GM12878 (cell line): ENCODE data around the gene UBE2L5. TPM values are rescaled to one million over a fixed set of nuclear protein-coding genes. Genes with fewer than 3 reads are reported as not detected.

ENCODE experiments used
- BACH1 ChIP-seq: fragments of 450-650 bp; IDR thresholded peaks from 2 replicates; pipeline ENCODE4 v1.6.1; 2017; ENCODE audit warnings: mild to moderate bottlenecking, borderline replicate concordance
- BRCA1 ChIP-seq: IDR thresholded peaks from 2 replicates; pipeline ENCODE4 v1.6.1; 2011; ENCODE audit warnings: low read depth, low read length, improper control_type of control experiment
- CBFB ChIP-seq: IDR thresholded peaks from 2 replicates; pipeline ENCODE4 v1.6.1; 2016; ENCODE audit warnings: antibody characterized with exemption, low read depth
- CEBPB ChIP-seq, 2 experiments: fragments of 150-350 bp in 1 of 2; IDR thresholded peaks; 2 replicates each; pipeline ENCODE4 v1.6.1; 2012 to 2014; ENCODE audit warnings: low read depth in 2 of 2, low read length in 2 of 2, borderline replicate concordance in 1 of 2, inconsistent platforms in 1 of 2
- CEBPZ ChIP-seq: fragments of 150-350 bp; IDR thresholded peaks from 2 replicates; pipeline ENCODE4 v1.6.1; 2016; ENCODE audit warnings: low read depth, low read length
- CHD2 ChIP-seq: IDR thresholded peaks from 2 replicates; pipeline ENCODE4 v1.6.1; 2011; ENCODE audit warnings: low read depth, low read length, improper control_type of control experiment, borderline replicate concordance
- DPF2 ChIP-seq: fragments of 450-650 bp; IDR thresholded peaks from 2 replicates; pipeline ENCODE4 v1.6.1; 2017; ENCODE audit warnings: mild to moderate bottlenecking
- GATAD2B ChIP-seq: fragments of 450-650 bp; conservative IDR thresholded peaks from 2 replicates; pipeline ENCODE4 v1.6.1; 2017; ENCODE audit warnings: low read depth, mild to moderate bottlenecking, moderate library complexity
- IKZF1 ChIP-seq: fragments of 450-650 bp; conservative IDR thresholded peaks from 2 replicates; pipeline ENCODE4 v1.6.1; 2017; ENCODE audit warnings: antibody characterized with exemption, mild to moderate bottlenecking
- MEF2A ChIP-seq: IDR thresholded peaks from 2 replicates; pipeline ENCODE4 v1.6.1; 2011; ENCODE audit warnings: low read depth, mild to moderate bottlenecking, low read length, moderate library complexity; ENCODE audit not compliant: insufficient read depth
- MEF2B ChIP-seq: fragments of 450-650 bp; IDR thresholded peaks from 2 replicates; pipeline ENCODE4 v1.6.1; 2018; ENCODE audit warnings: mild to moderate bottlenecking, moderate library complexity; ENCODE audit not compliant: partially characterized antibody, poor library complexity, severe bottlenecking
- NFYA ChIP-seq: IDR thresholded peaks from 2 replicates; pipeline ENCODE4 v1.6.1; 2011; ENCODE audit warnings: low read depth, mild to moderate bottlenecking, low read length, improper control_type of control experiment, borderline replicate concordance
- NR2C2 ChIP-seq: IDR thresholded peaks from 2 replicates; pipeline ENCODE4 v1.6.1; 2011; ENCODE audit warnings: borderline replicate concordance, low read depth; ENCODE audit not compliant: control insufficient read depth, insufficient read length
- PAX5 ChIP-seq: IDR thresholded peaks from 2 replicates; pipeline ENCODE4 v1.6.1; 2011; ENCODE audit warnings: low read depth, low read length, borderline replicate concordance
- POLR2AphosphoS2 ChIP-seq: IDR thresholded peaks from 2 replicates; pipeline ENCODE4 v1.6.1; 2011; ENCODE audit warnings: low read depth, mild to moderate bottlenecking, low read length, improper control_type of control experiment, moderate library complexity
- POLR2AphosphoS5 ChIP-seq: IDR thresholded peaks from 2 replicates; pipeline ENCODE4 v1.6.1; 2011; ENCODE audit warnings: mild to moderate bottlenecking, low read length, inconsistent platforms
- SMC3 ChIP-seq: IDR thresholded peaks from 2 replicates; pipeline ENCODE4 v1.6.1; 2011; ENCODE audit warnings: low read length, improper control_type of control experiment, borderline replicate concordance
- STAT1 ChIP-seq: fragments of 450-650 bp; conservative IDR thresholded peaks from 2 replicates; pipeline ENCODE4 v1.6.1; 2014; ENCODE audit warnings: antibody characterized with exemption, mild to moderate bottlenecking
- TCF7 ChIP-seq: IDR thresholded peaks from 2 replicates; pipeline ENCODE4 v1.6.1; 2014; ENCODE audit warnings: antibody characterized with exemption, borderline replicate concordance
- ZBTB40 ChIP-seq: fragments of 450-650 bp; IDR thresholded peaks from 2 replicates; pipeline ENCODE4 v1.6.1; 2016; ENCODE audit warnings: mild to moderate bottlenecking, moderate library complexity, borderline replicate concordance
- ZNF24 ChIP-seq: fragments of 450-650 bp; IDR thresholded peaks from 2 replicates; pipeline ENCODE4 v1.6.1; 2017; ENCODE audit warnings: antibody characterized with exemption, mild to moderate bottlenecking
- ZNF274 ChIP-seq: IDR thresholded peaks from one replicate; pipeline ENCODE4 v1.8.0; 2011; ENCODE audit not compliant: insufficient read length, insufficient read depth
- polyA plus RNA-seq, 11 experiments: library from polyadenylated mRNA; depleted of rRNA in 4 of 11; unstranded in 6 of 11; stranded (reverse) in 5 of 11; fragments of >200 nt; fragmentation: Nextera tagmentation in 4 of 11; fragmentation: Illumina TruSeq in 1 of 11; extraction: Ambion mirVana in 4 of 11; extraction: Trizol in 1 of 11; gene quantifications; 1 replicate in 1 of 11; 2 replicates in 10 of 11; pipeline versions ENCODE4 v1.2.1 to v1.2.3, GENCODE V29; 2011 to 2016; ENCODE audit warnings: inconsistent platforms in 2 of 11, missing spikeins in 2 of 11, low read depth in 1 of 11
- total RNA-seq, 4 experiments: library from RNA; depleted of rRNA in 3 of 4; stranded (reverse); fragments of >200 nt in 3 of 4; fragmentation: Illumina TruSeq in 1 of 4; extraction: Trizol in 1 of 4; gene quantifications; 2 replicates each; pipeline versions ENCODE4 v1.2.1 to v1.2.3, GENCODE V29; 2013 to 2021
- TF ChIP-seq, protein P1 (sequence below): IDR thresholded peaks from 2 replicates; pipeline ENCODE4 v1.6.1; 2012; ENCODE audit warnings: low read length, inconsistent platforms

UBE2L5 gene
- total and polyA plus RNA-seq, 10 of the 15 experiments (the other 5 are each of a cell fraction or from before 2014, with no cell fraction given): 0.03 to 1.1 (median 0.19) TPM; not detected in 2

DNA sequence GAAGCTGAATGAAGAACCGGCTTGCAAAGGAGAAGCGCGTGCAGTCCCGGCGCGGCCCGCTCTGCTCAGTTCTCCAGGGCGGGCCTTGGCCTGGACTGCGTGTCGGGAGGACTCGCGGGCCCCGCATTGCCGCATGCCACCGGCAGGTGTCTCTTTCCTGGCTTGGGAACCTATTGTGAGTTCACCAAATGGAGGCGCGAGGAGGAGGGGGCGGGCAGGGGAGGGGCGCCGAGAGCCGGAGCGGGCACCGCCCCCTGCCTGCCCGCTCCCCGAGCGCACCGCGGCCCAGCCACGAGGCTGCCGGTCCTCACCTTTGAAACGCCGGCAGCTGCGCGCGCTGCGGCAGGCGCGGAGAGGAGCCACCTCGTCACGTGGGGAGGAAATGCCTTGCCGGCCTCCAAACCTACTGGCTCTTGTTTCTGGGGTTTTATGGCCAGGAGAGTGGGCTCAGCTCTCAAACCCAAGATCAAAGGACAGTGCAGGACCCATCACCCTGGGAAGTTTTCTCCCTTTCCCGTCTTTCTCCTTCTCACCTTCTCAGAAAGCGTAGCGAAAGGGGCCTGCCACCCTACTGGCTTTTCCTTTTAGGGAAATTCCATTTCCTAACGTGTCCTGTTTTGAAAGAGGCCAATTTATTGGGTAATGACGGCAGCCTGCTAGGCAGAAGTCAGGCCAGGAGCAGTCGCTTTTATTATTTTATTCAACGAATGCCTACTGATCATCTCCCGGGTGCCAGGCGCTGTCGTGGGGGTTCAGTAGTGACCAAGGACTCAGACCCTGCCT, 13.8 kb upstream of the UBE2L5 start (continued):
- TF ChIP-seq CEBPZ (no peak), MEF2B (no peak), POLR2AphosphoS5 (0 out of 2 replicates have a peak, but pooled peaks have one; percentile 47), MEF2A (no peak), TCF7 (no peak), NR2C2 (no peak), BACH1 (no peak), STAT1 (no peak), GATAD2B (no peak), IKZF1 (no peak; the same call in 1 of the 2 replicates), SMC3 (peak; percentile 75), CBFB (no peak), DPF2 (no peak), PAX5 (no peak), CEBPB (IDR thresholded peaks at IDR 0.05; ENCODE audit: borderline replicate concordance in 1 of 2, low read depth in 2 of 2, low read length in 2 of 2) (no peak), ZNF274 (no peak), ZNF24 (no peak), NFYA (no peak), BRCA1 (no peak), CHD2 (no peak), POLR2AphosphoS2 (no peak), ZBTB40 (no peak)
- TF ChIP-seq, protein P1, sequence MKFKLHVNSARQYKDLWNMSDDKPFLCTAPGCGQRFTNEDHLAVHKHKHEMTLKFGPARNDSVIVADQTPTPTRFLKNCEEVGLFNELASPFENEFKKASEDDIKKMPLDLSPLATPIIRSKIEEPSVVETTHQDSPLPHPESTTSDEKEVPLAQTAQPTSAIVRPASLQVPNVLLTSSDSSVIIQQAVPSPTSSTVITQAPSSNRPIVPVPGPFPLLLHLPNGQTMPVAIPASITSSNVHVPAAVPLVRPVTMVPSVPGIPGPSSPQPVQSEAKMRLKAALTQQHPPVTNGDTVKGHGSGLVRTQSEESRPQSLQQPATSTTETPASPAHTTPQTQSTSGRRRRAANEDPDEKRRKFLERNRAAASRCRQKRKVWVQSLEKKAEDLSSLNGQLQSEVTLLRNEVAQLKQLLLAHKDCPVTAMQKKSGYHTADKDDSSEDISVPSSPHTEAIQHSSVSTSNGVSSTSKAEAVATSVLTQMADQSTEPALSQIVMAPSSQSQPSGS: no peak
